GM18511 (cell line): Measurements from ENCODE around the gene TP53I13.
A peak's percentile ranks its signal among the peaks of the same experiment; 100 is the strongest.
"Not testable (repeated sequence)": the region's sequence is repeated elsewhere in the genome, so short reads cannot be mapped to it uniquely, and the experiment has no call there.

Experiments
- ATAC-seq: cut with Tn5 transposase; IDR thresholded peaks from one replicate; pipeline ENCODE4 v1.9.1; 2021; ENCODE audit warnings: mild to moderate bottlenecking, moderate library complexity; ENCODE audit not compliant: unreplicated experiment

TP53I13 gene, protein sequence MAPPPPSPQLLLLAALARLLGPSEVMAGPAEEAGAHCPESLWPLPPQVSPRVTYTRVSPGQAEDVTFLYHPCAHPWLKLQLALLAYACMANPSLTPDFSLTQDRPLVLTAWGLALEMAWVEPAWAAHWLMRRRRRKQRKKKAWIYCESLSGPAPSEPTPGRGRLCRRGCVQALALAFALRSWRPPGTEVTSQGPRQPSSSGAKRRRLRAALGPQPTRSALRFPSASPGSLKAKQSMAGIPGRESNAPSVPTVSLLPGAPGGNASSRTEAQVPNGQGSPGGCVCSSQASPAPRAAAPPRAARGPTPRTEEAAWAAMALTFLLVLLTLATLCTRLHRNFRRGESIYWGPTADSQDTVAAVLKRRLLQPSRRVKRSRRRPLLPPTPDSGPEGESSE

DNA sequence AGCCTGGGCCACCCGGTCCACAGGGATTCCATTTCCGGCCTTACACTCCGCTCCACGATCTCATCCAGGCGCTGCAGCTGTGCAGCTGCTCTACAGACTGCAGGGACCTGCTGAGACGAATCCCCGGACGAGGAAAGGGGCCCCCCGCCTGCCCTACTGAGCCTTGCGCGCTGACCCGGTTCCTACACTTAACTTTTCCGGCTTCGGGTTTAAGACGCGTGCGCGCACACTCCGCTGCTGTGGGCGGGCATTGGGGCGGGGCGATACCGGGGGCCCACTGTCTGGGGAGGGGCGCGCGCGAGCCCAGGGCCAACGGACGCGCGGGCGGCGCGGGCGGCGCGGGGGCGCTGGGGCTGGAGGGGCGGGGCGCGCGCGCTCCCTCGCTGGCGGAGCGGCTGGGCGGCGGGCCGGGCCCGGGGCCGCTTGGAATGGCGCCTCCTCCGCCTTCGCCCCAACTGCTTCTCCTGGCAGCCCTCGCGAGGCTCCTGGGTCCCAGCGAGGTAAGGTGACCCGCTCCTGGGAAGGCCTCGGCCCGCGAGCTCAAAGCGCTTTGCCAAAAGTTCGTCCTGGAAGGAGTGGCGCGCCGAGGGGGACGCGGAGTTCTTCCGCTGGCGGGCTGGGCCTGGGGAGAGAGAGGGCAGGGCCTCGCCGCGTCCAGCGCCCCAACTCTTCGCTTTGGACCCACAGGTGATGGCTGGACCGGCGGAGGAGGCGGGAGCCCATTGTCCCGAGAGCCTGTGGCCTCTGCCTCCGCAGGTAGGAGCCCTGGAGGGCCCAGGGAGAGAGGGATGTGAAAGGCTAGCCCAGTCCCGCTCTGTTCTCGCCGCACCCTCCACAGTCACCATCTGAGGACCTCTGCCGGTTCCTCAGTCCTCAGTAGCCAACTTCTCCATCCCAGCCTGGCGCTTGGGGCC, at the start of gene TP53I13:
TP53I13 (plus strand) TSS at position 371 of the 914 bp plus-strand sequence; CDS start at position 429, 58 bp downstream.
- peak; percentile 60 for ATAC-seq

DNA sequence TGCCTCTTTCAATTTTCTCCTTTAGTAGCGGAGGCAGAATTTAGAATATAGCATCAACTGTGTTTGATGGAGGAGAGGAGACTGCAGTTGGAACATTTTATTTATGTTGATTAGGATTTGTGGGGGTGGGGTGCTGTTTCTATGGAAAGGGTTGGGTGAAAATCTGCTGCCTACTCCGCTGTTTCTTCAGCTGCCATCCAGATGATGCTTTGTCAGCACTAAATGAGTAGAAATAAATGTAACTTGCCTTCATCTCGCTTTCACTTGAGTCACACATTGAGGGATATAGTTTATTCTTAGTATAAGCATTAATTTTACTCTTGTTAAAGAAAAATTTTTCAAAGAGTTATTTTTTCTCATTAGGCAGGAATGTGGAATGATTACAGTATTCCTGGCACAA, 43.8 kb upstream of the TP53I13 start:
- ATAC-seq = no peak

DNA sequence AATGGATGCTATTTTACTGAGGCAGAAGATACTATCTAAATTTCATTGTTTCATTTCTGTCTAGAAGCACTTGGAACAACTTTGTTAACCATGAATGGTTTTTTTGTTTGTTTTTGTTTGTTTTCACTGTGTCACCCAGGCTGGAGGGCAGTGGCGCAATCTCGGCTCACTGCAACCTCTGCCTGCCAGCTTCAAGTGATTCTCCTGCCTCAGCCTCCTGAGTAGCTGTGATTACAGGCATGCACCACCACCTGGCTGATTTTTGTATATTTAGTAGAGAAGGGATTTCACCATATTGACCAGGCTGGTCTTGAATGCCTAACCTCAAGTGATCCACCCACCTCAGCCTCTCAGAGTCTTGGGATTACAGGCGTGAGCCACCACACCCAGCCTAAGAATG, 42.2 kb upstream of the TP53I13 start:
- ATAC-seq = no peak

DNA sequence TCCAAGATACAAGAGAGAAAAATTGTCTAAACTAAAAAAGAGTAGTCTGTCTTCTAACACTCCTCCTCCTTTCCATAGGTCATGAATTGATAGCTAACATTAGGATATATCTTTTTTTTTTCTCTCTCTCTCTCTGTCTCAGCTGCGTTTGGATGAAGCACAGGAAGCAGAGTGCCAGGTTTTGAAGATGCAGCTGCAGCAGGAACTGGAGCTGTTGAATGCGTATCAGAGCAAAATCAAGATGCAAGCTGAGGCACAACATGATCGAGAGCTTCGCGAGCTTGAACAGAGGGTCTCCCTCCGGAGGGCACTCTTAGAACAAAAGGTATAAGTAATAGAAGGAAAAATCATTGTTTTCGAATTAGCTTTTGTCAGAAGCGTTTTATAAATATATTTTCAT, 34.5 kb upstream of the TP53I13 start:
- no peak for ATAC-seq

DNA sequence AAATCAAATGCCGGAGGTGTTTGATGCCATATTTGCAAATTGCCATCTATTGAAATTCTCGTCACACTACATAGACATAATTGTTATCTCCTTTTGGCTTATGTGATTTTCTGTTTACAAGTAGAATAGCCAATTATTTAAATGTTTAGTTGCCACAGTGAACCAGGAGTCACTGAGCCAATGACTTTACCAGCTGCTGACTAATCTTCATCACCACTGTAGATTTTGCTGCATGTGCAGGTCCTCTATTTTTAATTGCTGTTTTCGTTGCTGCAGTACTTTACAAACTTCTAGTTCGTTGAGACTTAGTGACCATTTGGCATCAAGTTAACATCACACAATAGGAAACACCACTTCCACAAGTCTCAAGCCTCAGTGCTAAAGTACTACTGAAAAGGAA, 24.4 kb upstream of the TP53I13 start:
- ATAC-seq = no peak

DNA sequence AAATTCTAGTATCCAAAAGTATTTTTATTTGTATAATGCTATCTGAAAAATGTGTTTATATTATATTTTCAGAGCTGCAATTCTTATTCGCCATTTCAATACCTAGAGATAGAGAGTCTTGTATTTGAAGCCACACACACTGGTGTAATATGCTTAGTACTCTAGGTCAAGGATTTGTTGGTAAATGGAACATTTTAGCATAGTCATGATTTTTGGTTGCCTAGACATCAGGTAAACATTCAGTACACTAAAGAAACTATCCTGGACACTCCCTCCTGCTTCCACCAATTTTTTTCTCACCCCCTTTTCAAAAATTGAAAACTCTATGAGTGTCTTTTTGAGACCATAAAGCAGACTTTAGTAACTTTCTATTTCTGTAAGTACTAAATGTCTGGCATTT, 22.4 kb upstream of the TP53I13 start:
- no peak for ATAC-seq

DNA sequence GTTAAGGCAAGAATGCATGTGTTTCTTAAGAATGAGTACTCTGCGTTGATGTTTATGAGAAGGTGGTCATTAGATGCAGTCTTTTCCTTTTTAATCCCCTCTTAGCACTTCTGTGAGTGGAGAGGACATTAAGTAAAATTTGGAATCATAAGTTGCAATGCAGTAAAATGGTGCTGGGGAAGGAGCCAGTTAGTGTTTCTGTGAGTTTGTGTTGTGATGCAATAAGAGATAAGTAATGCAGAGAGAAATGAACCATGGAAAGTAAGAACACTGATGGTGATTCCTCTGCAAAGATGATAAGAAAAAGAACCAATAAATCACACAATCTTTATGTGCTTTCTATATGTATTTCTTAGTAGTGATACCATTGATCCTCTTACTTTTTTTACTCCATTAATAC, 21.7 kb upstream of the TP53I13 start:
- no peak for ATAC-seq

DNA sequence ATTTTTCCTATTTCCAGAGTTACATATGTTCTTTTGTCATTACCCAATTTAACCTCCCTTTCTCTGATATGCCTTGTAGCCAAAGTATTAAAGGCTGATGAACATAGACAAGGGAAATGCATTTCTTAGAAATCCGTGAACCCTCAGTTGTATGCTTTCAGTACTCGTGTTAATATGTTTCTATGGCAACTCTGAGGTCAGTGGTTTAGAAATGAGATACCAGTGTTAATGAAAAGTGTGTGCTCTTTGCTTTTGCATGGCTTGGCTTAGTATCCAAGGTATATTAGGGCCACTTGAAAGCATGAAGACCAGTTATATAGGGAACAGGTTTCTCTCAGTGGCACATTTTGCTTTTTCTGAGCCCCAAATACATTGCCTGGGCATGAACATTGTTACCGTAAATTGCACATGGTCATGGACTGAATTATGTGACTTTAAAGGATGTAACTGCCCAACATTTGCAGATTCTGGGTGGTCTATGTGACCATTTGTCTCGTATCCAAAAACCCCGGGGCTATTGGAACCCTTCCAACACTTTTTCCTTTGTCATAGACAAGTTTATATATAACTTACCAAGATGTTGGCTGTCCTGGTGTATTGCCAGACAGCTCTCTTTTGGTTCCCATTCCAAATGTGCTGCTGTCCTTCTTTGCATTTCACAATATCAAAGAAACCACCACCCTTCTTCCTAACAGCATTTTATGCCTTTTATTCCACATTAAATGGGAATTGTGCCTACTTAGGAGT, 19.2 kb upstream of the TP53I13 start:
- ATAC-seq = no peak

DNA sequence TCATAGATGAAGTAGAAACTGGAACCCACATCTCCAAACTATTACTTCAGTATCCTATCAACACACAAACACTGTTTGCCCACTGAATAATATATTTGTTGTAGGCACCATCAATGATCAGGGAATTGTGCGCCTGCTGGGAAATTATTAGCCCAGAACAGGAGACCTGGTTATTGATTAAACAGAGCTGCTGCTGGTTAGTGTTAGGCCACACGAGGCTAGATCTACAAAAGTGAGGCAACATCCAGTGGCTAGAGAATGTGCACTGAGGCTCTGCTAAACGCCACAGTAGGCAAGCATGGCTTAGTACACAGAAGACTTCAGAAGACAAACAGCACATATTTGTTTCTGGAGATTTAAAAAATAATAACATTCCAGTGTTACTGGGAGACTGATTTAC, 12.7 kb upstream of the TP53I13 start:
- ATAC-seq = no peak

DNA sequence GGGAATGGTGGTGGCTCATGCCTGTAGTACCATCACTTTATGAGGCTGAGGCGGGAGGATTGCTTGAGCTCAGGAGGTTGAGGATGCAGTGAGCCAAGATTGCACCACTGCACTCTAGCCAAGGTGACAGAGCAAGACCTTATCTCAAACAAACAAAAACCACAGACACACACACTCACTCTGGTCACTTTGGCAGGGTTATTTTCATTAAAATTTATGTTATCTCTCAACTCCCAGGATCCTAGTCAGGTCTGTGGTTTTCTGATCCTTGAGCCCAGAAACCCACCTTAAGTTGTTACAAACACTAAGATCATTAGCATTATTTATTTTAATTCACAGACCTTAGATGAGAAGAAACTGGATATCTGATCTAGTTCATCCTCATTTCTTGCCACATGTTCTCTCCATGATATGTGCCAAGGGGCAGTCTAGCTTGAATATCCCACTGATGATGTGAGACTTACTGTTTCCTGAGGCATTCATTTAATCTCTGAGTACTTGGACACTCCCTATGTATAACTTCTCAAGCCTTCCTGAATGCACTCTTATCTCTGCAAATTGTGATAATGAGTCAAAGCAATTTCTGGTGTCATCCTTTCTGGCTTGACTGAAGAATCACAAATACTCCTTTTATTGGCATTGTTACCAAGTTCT, 11.3 kb upstream of the TP53I13 start:
- ATAC-seq = no peak

DNA sequence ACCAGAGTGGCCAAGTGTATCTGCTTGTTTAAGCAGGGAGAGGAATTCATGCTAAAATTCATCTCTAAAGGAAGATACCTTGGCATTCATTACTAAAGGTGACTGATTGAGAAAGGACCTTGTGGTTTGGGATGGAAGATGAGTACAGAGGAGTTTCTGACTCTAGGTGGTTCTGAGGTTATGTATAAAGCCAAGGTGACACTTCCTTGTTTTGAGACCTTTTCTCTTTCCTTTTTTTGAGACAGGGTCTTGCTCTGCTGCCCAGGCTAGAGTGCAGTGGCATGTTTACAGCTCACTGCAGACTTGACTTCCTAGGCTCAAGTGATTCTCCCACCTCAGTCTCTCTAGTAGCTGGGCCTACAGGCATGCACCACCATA, 10.8 kb upstream of the TP53I13 start:
- no peak for ATAC-seq

DNA sequence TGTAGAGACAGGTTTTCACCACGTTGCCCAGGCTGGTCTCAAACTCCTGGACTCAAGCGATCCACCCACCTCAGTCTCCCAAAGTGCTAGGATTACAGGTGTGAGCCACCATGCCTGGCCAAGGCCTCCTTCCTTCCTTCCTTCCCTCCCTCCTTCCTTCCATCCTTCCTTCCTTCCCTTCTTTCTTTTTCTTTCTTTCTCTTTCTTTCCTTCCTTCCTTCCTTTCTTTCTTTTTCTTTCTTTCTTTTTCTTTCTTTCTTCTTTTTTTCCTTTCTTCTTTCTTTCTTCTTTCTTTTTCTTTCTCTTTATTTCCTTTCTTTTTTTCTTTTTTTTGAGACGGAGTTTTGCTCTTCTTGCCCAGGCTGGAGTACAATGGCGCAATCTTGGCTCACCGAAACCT, 10.4 kb upstream of the TP53I13 start:
- ATAC-seq = not testable (repeated sequence)

DNA sequence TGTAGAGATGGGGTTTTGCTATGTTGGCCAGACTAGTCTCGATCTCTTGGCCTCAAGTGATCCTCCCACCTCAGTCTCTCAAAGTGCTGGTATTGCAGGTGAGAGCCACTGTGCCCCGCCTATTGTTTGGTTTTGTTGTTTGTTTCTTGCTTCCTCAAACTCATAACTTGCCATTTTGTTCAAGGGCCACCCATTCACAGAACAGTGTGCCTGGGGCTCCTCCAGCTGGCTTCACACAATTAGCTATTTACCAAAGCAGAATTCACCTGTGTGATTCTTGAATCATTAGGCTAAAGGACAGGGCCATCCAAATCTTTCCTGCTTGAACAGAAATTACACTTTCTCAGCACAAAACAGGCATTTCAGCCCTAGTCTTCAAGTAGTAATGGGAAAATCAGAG, 8.9 kb upstream of the TP53I13 start:
- no peak for ATAC-seq

DNA sequence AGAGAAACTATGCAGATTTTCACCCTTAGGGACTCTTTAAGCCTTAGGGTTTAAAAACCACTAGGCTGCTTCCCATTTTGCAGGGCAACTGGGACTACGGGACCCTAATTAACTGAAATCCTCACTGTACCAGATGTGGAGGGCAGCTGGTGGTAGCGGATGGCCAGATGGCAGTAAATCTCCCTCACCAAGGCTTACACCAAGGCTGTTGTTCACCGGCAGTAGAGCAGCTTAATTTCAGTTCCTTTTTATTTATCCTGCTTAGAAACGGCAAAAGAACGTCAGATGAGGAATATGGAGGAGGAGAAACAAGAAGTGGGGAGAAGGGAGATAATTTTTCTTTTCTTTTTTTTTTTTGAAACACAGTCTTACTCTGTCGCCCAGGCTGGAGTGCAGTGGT, 8.2 kb upstream of the TP53I13 start:
- no peak for ATAC-seq

DNA sequence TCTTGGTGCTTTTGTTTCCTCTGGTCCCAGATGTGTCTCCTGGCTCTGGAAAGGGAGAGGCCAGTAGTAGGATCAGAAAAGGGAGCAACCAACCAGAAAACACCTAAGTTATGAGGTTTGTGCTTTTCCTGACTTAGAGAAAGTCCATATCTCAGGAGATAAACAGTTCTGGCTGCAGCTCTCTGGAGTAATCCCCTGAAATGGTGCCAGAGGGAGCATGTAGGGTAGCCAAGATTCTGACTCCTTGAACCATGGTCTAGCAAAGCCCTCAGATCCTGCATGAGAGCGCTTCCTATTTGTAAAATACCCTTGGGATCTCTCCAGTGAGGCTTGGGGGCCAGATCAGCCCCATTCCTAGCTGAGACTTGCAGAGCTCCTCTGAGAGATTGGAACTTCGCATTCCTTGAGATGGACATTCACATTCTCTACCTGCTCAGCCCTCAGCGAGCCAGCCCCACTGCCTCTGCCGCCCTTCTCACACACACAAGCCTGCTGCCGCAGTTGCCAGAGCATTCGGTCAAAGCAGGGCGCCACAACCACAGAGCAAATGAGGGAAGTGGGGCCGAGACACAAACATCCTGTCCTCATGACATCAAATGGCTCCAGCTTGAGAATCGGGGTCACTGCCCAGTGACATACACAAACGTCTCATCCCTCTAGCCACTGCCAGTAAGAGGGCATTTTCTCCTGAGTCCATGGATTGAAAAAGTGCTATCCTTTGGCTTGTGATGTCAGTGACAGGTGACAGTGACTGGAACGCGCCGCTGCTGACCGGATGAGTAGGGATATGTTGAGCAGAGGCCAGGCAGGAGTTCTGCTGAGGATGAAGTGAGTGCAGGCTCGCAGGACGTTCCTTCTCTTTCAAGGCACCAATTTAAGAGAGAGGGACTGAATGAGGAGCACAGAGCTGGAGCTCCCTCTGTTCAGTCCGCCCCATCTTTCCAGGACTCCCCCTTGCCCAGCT, 6.7 kb upstream of the TP53I13 start:
- ATAC-seq = no peak

DNA sequence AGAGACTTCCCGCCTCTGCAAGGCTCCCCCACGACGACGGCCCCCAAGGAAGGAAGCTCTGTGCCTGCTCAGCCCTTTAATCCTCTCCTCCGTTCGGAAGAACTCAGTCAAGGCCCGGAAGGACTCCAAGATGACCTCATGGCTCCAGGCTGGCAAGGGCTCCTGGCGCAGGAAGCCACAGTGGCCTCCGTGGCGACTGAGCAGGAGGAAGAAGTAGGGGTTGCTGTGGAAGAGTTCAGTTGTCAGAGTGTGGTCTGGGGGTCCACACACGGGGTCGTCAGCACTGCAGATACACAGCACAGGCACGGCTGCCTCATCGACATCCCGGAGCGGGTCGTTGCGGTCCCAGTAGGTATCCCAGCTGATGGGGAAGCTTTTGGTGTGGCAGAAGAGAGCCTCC, 5.9 kb upstream of the TP53I13 start:
- no peak for ATAC-seq

DNA sequence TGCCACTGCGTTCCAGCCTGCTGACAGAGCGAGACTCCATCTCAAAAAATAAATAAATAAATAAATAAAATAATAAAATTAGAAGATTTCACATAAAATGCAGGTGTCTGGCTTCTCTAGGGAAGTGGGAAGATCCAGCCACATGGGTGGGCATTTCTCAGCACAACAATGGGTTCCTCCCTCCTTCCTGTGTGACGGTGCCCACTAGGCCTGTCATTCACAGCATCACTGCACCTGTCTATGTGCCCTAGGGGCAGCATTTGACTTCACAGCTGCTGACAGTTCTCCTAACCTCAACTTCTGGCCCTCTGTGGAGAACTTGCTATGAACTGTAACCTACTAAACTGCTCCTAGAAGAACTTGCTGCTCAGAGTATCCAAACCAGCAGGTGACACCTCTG, 4.7 kb upstream of the TP53I13 start:
- no peak for ATAC-seq

DNA sequence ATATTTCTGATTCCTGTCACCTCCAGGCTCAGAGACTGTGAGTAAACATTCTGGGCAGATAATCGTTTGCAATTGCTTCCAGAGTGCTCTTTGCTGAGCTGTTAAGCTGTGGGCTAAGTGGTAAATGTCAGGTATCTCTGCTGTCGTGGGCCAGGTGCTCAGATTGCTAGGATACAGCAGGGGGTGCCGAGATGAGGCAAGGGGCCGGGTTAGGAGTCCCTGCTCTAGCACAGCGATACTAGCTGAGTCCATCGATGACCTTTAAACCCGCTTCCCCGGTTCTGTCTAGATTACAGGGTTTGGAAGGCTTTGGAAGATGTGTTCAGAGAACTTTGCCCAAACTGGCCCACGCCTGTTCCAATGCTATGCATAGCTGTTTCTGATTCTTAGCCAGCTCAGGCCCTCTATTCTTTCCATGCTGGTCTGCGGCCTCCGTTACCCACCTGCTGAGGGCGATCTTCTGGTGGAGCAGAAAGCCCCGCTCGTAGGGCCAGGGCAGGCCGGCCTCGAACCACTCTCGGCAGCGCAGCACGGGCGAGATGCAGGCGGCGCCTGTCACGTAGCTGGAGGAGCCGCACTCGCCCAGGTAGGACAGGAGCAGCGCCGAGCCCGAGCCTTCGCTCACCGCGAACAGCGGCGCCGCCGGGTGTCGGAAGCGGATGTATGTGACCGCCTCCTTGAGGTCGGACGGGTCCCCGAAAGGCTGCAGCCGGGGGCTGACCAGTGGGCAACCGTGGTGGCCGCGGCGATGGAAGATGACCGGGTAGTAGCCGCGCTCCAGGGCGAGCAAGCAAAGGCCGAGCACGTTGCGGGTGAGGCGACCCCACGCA, 2.6 kb upstream of the TP53I13 start:
- no peak for ATAC-seq
